BE2C (cell line): ENCODE measurements around the gene DMAC2.
"Not testable (repeated sequence)": the region's sequence is repeated elsewhere in the genome, so short reads cannot be mapped to it uniquely, and the experiment has no call there.

ENCODE experiments used
- DNase-seq: peaks from one replicate; pipeline ENCODE4 v3.0.0-alpha.2; 2020
- H3K27me3 ChIP-seq: fragments of 250-450 bp; sonication (Bioruptor Pico); 2 replicates; pipeline ENCODE4 v1.5.1; 2020; ENCODE audit warnings: mild to moderate bottlenecking
- H3K36me3 ChIP-seq: fragments of 250-450 bp; sonication (Bioruptor Pico); 2 replicates; pipeline ENCODE4 v1.5.1; 2020; ENCODE audit warnings: mild to moderate bottlenecking
- H3K4me1 ChIP-seq: fragments of 250-450 bp; sonication (Bioruptor Pico); 2 replicates; pipeline ENCODE4 v1.5.1; 2020
- H3K4me3 ChIP-seq: 2 replicates; pipeline ENCODE4 v1.5.1; 2011; ENCODE audit warnings: low read depth, low read length
- H3K9me3 ChIP-seq: fragments of 250-450 bp; sonication (Bioruptor Pico); 2 replicates; pipeline ENCODE4 v1.5.1; 2020
- CTCF ChIP-seq: IDR thresholded peaks from 2 replicates; pipeline ENCODE4 v1.5.1; 2012; ENCODE audit warnings: mild to moderate bottlenecking, low read depth, low read length

DMAC2 gene

GRCh38 chr19:41478171-41478570 lies 38.5 kb upstream of the DMAC2 start:
- peaks cover 53% of the 10 kb centered on the region for H3K27me3 ChIP-seq
- H3K4me3 ChIP-seq = no peak overlapping the region
- H3K9me3 ChIP-seq = no peaks in the 10 kb centered on the region; the same call in 1 of the 2 replicates
- H3K4me1 ChIP-seq = no peaks in the 10 kb centered on the region
- no peak for DNase-seq
- no peak for TF ChIP-seq CTCF
- no peaks in the 10 kb centered on the region for H3K36me3 ChIP-seq

GRCh38 chr19:41476583-41476982 lies 36.9 kb upstream of the DMAC2 start:
- H3K9me3 ChIP-seq = no peaks in the 10 kb centered on the region; the same call in 1 of the 2 replicates
- TF ChIP-seq CTCF = no peak
- peaks cover 60% of the 10 kb centered on the region for H3K27me3 ChIP-seq
- no peak for DNase-seq
- H3K36me3 ChIP-seq = no peaks in the 10 kb centered on the region
- no peak overlapping the region for H3K4me3 ChIP-seq
- no peaks in the 10 kb centered on the region for H3K4me1 ChIP-seq

GRCh38 chr19:41463257-41464256 lies 23.8 kb upstream of the DMAC2 start:
- not testable (repeated sequence) for DNase-seq, H3K4me1 ChIP-seq, H3K4me3 ChIP-seq, H3K36me3 ChIP-seq, H3K9me3 ChIP-seq
- H3K27me3 ChIP-seq = peaks cover 89% of the 10 kb centered on the region

GRCh38 chr19:41462497-41462896 lies 22.8 kb upstream of the DMAC2 start:
- no peak for TF ChIP-seq CTCF
- H3K27me3 ChIP-seq = peaks cover 90% of the 10 kb centered on the region

GRCh38 chr19:41457241-41457640 lies 17.5 kb upstream of the DMAC2 start:
- H3K4me3 ChIP-seq = no peak overlapping the region

More at GRCh38 chr19:41462497-41462896, 22.8 kb upstream of the DMAC2 start:
- Histone ChIP-seq H3K36me3 (no peaks in the 10 kb centered on the region), H3K4me3 (no peak overlapping the region), H3K9me3 (no peaks in the 10 kb centered on the region), H3K4me1 (no peaks in the 10 kb centered on the region)
- no peak for DNase-seq

GRCh38 chr19:41456342-41456918 lies 16.7 kb upstream of the DMAC2 start:
- no peak for DNase-seq
- no peaks in the 10 kb centered on the region for H3K4me1 ChIP-seq
- peaks cover 58% of the 10 kb centered on the region for H3K27me3 ChIP-seq
- H3K9me3 ChIP-seq = no peaks in the 10 kb centered on the region; the same call in 1 of the 2 replicates
- TF ChIP-seq CTCF = no peak
- H3K36me3 ChIP-seq = no peaks in the 10 kb centered on the region
- H3K4me3 ChIP-seq = no peak overlapping the region

More at GRCh38 chr19:41457241-41457640, 17.5 kb upstream of the DMAC2 start:
- no peak for TF ChIP-seq CTCF
- Histone ChIP-seq H3K36me3 (no peaks in the 10 kb centered on the region), H3K4me1 (no peaks in the 10 kb centered on the region), H3K27me3 (peaks cover 66% of the 10 kb centered on the region), H3K9me3 (no peaks in the 10 kb centered on the region; the same call in 1 of the 2 replicates)
- DNase-seq = no peak
